GM21367 (cell line): Measurements from ENCODE around the gene ZNF619.
A peak's percentile ranks its signal among the peaks of the same experiment; 100 is the strongest.
"Not testable (repeated sequence)": the region's sequence is repeated elsewhere in the genome, so short reads cannot be mapped to it uniquely, and the experiment has no call there.

Experiments used
- ATAC-seq: cut with Tn5 transposase; IDR thresholded peaks from one replicate; pipeline ENCODE4 v1.9.1; 2021; ENCODE audit not compliant: unreplicated experiment

The ZNF619 gene

GRCh38 chr3:40476478-40477470 lies at the start of gene ZNF619:
TSS of gene ZNF619 (plus strand) at chr3:40477122. CDS start at chr3:40477980, 858 bp downstream.
- peak; percentile 82 for ATAC-seq

- ATAC-seq = no peak
Observed at GRCh38 chr3:40432793-40433192, 44.1 kb upstream of the ZNF619 start.

GRCh38 chr3:40437889-40438288 lies 39.0 kb upstream of the ZNF619 start:
- ATAC-seq = no peak

GRCh38 chr3:40445062-40445461 lies 31.9 kb upstream of the ZNF619 start:
- ATAC-seq = no peak

- no peak for ATAC-seq
Observed at GRCh38 chr3:40445880-40446279, 31.0 kb upstream of the ZNF619 start.

GRCh38 chr3:40450438-40450837 lies 26.5 kb upstream of the ZNF619 start:
- no peak for ATAC-seq

- no peak for ATAC-seq
Observed at GRCh38 chr3:40451551-40451950, 25.4 kb upstream of the ZNF619 start.

- ATAC-seq = no peak
Observed at GRCh38 chr3:40452057-40452456, 24.9 kb upstream of the ZNF619 start.

- ATAC-seq = no peak
Observed at GRCh38 chr3:40452562-40452875, 24.4 kb upstream of the ZNF619 start.

GRCh38 chr3:40452876-40453730 lies 23.8 kb upstream of the ZNF619 start:
- ATAC-seq = peak; percentile 94

GRCh38 chr3:40453933-40454332 lies 23.0 kb upstream of the ZNF619 start:
- ATAC-seq = no peak

GRCh38 chr3:40455328-40455727 lies 21.6 kb upstream of the ZNF619 start:
- no peak for ATAC-seq

GRCh38 chr3:40456279-40456939 lies 20.5 kb upstream of the ZNF619 start:
- ATAC-seq = no peak

- peak; percentile 55 for ATAC-seq
Observed at GRCh38 chr3:40456940-40457823, 19.7 kb upstream of the ZNF619 start, which contains the start of gene RPL14. TSS of gene RPL14 (plus strand) at chr3:40457339. CDS start at chr3:40457472, 133 bp downstream.

GRCh38 chr3:40458473-40458872 lies 18.4 kb upstream of the ZNF619 start:
- no peak for ATAC-seq

- not testable (repeated sequence) for ATAC-seq
Observed at GRCh38 chr3:40460481-40460880, 16.4 kb upstream of the ZNF619 start.

GRCh38 chr3:40461161-40461560 lies 15.8 kb upstream of the ZNF619 start:
- no peak for ATAC-seq

- not testable (repeated sequence) for ATAC-seq
Observed at GRCh38 chr3:40462838-40463237, 14.1 kb upstream of the ZNF619 start.

- no peak for ATAC-seq
Observed at GRCh38 chr3:40463579-40463978, 13.3 kb upstream of the ZNF619 start.
